ENCODE data around the gene CERS4.

The CERS4 gene

DNA sequence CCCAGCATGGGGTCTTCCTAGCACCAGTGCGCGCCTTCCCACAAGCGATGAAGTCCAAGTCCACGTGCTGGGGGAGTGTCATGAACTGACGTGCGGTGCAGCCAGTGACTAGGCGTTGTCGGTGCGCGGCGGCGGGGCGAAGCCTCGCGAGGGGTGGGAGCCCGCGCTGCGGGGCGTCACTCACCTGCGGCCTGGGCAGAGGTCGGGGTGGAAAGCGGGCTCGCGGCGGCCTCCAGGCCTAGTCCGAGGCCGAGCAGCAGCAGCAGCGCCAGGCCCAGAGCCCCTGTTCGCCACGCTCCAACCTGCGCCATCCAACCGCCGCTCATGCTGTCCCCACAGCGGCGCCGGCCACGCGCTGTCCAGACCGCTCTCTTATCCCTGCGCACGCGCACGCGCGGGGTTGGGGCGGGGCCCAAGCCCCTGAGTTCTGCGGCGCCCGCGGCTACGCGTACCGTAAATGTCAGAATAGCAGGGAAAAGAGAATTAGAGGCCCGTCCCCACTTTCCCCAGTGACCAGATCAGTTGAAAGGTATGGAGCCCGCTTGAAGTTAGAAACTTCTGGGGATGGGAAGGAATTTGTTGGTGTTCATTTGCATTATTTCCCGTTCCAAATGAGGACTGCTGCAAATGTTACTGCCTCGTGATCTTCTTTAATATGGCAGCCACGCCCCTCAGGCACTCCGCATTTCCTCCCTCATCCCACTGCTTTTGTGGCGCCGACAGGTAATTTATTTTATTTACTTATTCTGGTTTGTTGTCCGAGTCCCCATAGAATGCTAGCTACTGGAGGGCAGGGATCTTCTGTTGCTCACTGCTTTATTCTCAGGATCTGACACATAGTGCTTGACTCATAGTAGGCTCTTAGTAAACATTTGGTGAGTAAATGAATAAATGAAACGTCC, 99.0 kb downstream of the CERS4 start, which contains the start of gene CD320:
Gene CD320 (minus strand): TSS at position 394 of the 902 bp plus-strand sequence. CDS start 68 bp downstream, at position 326.
- TF ChIP-seq, protein P1, sequence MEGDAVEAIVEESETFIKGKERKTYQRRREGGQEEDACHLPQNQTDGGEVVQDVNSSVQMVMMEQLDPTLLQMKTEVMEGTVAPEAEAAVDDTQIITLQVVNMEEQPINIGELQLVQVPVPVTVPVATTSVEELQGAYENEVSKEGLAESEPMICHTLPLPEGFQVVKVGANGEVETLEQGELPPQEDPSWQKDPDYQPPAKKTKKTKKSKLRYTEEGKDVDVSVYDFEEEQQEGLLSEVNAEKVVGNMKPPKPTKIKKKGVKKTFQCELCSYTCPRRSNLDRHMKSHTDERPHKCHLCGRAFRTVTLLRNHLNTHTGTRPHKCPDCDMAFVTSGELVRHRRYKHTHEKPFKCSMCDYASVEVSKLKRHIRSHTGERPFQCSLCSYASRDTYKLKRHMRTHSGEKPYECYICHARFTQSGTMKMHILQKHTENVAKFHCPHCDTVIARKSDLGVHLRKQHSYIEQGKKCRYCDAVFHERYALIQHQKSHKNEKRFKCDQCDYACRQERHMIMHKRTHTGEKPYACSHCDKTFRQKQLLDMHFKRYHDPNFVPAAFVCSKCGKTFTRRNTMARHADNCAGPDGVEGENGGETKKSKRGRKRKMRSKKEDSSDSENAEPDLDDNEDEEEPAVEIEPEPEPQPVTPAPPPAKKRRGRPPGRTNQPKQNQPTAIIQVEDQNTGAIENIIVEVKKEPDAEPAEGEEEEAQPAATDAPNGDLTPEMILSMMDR (conservative IDR thresholded peaks at IDR 0.05; ENCODE audit: low read length): no peak
- DNase-seq (ENCODE audit: low read depth): peak; percentile 83
- peak within 1 kb of the TSS; percentile 66 for H3K4me3 ChIP-seq (ENCODE audit: low read length)

DNA sequence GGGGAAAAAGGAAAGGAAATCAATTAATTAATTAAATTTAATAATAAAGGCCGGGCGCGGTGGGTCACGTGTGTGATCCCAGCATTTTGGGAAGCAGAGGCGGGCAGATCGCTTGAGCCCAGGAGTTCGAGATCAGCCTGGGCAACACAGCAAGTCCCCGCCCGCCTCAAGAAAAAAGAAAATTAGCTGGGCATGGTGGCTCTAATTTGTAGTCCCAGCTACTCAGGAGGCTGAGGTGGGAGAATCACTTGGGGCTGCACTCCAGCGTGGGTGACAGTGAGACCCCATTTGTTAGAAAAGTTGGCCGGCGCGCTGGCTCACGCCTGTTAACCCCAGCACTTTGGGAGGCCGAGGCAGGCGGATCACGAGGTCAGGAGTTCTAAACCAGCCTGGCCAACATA, 99.7 kb downstream of the CERS4 start:
- no peak overlapping the region for H3K4me3 ChIP-seq (ENCODE audit: low read length)
- DNase-seq (ENCODE audit: low read depth): no peak
- TF ChIP-seq, protein P1 (conservative IDR thresholded peaks at IDR 0.05; ENCODE audit: low read length): no peak

DNA sequence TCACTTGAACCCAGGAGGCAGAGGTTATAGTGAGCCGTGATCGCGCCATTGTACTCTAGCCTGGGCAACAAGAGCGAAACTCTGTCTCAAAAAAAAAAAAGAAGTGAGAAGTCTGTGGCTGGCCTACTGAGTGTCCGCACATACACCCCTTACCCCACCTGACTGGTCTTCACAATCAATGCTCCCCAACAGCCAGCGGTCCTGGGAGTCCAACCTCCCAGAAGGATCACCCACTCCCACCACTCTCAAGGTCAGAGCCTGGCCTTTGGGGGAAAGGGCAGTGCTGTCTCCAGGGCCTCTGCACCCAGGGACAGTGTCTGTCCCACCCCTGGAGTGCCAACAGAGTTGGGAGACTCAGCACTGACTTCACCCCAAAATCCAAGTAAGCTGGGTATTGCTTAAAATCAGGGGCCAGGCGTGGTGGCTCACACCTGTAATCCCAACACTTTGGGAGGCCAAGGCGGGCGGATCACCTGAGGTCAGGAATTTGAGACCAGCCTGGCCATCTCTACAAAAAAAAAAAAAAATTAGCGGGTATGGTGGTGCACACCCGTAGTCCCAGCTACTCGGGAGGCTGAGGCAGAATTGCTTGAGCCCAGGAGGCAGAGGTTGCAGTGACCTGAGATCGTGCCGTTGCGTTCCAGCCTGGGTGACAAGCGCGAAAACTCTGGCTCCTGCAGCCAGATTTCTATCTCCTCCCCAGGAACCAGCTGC, 101.3 kb downstream of the CERS4 start:
- no peak overlapping the region for H3K4me3 ChIP-seq (ENCODE audit: low read length)
- TF ChIP-seq, protein P1 (conservative IDR thresholded peaks at IDR 0.05; ENCODE audit: low read length): no peak
- DNase-seq (ENCODE audit: low read depth): no peak

DNA sequence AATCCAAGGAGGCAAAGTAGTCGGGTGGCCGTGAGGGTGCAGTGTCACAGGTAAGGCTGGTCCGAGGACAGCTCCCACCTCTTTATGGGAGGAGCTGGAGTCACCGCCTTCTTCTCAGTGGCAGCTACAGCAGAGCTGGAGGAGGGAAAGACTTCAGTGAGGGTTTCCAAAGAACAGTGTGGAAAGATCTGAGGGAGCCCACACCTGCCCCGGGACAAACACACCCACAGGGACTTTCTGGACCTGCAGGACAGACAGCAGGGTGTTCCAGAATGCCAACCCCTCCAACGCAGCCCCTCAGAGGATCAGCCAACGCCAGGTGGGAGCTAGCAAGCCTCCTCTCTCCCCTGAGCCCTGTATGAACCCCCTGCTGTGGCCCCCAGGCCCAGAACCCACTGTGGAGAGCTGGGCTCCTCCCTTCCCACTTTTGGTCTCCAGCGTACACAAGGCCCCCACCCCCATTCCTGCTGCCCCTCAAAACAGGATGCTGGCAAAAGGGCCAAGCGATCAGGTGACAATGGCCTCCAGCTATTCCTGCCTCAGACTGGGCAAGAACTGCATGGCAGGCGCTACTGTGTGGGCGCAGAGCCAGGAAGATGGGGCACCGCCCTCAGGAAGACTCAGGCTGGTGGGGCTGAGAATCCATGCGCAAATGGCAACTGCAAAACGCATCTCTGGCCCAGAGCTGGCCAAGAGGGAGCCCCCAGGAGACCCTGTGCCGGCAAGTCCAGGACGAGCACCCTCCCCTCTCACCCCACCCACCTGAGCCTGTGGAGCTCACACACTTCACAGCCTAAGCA, 102.5 kb downstream of the CERS4 start:
- TF ChIP-seq, protein P1 (conservative IDR thresholded peaks at IDR 0.05; ENCODE audit: low read length): no peak
- no peak for DNase-seq (ENCODE audit: low read depth)
- H3K4me3 ChIP-seq (ENCODE audit: low read length): no peak overlapping the region

All from AG10803 (cell line).